Measurements from ENCODE around the gene TAX1BP3. TPM values are rescaled to one million over a fixed set of nuclear protein-coding genes. Genes with fewer than 3 reads are reported as not detected.

Gene TAX1BP3
- total and polyA plus RNA-seq, 9 of the 15 experiments (the other 6 are each of a cell fraction or from before 2014, with no cell fraction given): 0.99 to 14.5 (median 6.2) TPM

DNA sequence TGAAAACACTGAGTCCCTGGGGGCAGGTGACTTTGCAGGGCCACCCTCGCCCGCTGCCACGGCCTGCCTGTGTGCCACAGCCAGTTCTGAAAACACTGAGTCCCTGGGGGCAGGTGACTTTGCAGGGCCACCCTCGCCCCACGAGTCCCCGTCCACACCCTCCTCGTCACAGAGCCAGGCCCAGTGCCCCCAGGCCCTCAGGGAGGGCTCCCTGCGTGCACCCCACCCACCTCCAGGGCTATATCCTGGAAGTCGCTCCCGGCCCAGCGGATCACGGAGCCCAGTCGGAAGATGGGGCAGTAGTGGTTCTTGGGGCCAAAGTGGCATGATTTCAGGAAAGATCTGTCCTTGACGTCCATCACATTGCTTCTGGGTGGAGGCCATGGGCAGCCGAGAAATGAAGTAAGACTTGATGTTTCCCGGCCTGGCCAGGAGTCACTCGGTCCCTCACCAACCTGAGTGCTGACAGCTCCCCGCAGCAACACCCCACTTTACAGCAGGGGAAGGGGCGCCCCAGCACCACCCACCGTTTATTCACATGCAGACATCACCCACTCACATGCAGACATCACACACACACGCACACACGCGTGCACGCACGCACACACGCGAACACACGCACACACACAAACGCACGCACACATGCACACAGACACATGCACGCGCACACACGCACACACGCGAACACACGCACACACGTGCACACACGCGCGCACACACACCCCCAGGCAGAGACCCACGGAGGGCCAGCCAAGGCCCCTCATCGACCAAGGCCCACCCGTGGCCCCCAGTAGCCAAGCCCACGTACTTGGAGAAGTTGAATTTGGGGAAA is 21.1 kb upstream of the TAX1BP3 start:
- no peak for ATAC-seq
- H3K9ac ChIP-seq (ENCODE audit: insufficient read depth in 1 of 2, low read depth in 2 of 2, low read length in 2 of 2): no peak overlapping the region
- intact Hi-C loops (cut with micrococcal nuclease) (loop anchor here (10.0 kb wide), 2 partner anchors 85 to 645 kb away; partner anchors contain the start of gene TRPV1), in situ Hi-C loops (cut with MboI) (no loop called here)
- no peak for DNase-seq (ENCODE audit: extremely low read depth in 1 of 4, low spot score in 3 of 4)
- H3K79me2 ChIP-seq (ENCODE audit: control insufficient read depth, insufficient read depth, low read length): no peaks in the 10 kb centered on the region
- no peaks in the 10 kb centered on the region for H3K9me1 ChIP-seq (ENCODE audit: control insufficient read depth, insufficient read depth, low read length)
- H2AFZ ChIP-seq (ENCODE audit: low read depth, low read length): no peak overlapping the region
- H3K27ac ChIP-seq (ENCODE audit: extremely low read depth, low read depth, low read length): no peak overlapping the region
- WGBS (ENCODE audit: insufficient coverage, low coverage, missing lambda C conversion rate): 69% methylated on average over 13 of the region's 44 CpGs
- no peaks in the 10 kb centered on the region for H3K9me3 ChIP-seq (replicated peaks; ENCODE audit: control insufficient read depth, insufficient read depth, low read depth, low read length)
- no peak overlapping the region for H3K4me3 ChIP-seq
- BruUV-seq (replicated peaks): no TSS peak
- H3K27me3 ChIP-seq (ENCODE audit: control insufficient read depth in 2 of 2, insufficient read depth in 2 of 2, low read length in 2 of 2): no peaks in the 10 kb centered on the region
- no peaks in the 10 kb centered on the region for H3K36me3 ChIP-seq (ENCODE audit: control insufficient read depth, insufficient read depth, low read length)
- no peak overlapping the region for H3K4me2 ChIP-seq (ENCODE audit: insufficient read depth, low read length)
- peaks cover 0 to 28% of the 10 kb centered on the region in 2 experiments; a peak in 2 of 5 replicates for H3K4me1 ChIP-seq (replicated peaks in 1 of 2; ENCODE audit: control insufficient read depth in 2 of 2, insufficient read depth in 2 of 2, low read length in 2 of 2)
- no peaks in the 10 kb centered on the region for H4K20me1 ChIP-seq (replicated peaks; ENCODE audit: control insufficient read depth, insufficient read depth, low read length)
- no peak for FAIRE-seq
- ChIA-PET POLR2A (no interaction called here), CTCF (ENCODE audit: low intra/inter-chr PET ratio) (no interaction called here)
- TF ChIP-seq MBD2 (IDR thresholded peaks at IDR 0.05; ENCODE audit: borderline replicate concordance, low read depth): no peak
- TF ChIP-seq, protein P1, sequence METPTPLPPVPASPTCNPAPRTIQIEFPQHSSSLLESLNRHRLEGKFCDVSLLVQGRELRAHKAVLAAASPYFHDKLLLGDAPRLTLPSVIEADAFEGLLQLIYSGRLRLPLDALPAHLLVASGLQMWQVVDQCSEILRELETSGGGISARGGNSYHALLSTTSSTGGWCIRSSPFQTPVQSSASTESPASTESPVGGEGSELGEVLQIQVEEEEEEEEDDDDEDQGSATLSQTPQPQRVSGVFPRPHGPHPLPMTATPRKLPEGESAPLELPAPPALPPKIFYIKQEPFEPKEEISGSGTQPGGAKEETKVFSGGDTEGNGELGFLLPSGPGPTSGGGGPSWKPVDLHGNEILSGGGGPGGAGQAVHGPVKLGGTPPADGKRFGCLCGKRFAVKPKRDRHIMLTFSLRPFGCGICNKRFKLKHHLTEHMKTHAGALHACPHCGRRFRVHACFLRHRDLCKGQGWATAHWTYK (CRISPR knock-in tag; IDR thresholded peaks at IDR 0.05): no peak
- TF ChIP-seq KHSRP (IDR thresholded peaks at IDR 0.05): no peak
- TF ChIP-seq, protein P2, sequence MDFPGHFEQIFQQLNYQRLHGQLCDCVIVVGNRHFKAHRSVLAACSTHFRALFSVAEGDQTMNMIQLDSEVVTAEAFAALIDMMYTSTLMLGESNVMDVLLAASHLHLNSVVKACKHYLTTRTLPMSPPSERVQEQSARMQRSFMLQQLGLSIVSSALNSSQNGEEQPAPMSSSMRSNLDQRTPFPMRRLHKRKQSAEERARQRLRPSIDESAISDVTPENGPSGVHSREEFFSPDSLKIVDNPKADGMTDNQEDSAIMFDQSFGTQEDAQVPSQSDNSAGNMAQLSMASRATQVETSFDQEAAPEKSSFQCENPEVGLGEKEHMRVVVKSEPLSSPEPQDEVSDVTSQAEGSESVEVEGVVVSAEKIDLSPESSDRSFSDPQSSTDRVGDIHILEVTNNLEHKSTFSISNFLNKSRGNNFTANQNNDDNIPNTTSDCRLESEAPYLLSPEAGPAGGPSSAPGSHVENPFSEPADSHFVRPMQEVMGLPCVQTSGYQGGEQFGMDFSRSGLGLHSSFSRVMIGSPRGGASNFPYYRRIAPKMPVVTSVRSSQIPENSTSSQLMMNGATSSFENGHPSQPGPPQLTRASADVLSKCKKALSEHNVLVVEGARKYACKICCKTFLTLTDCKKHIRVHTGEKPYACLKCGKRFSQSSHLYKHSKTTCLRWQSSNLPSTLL (IDR thresholded peaks at IDR 0.05): no peak
- TF ChIP-seq, protein P3, sequence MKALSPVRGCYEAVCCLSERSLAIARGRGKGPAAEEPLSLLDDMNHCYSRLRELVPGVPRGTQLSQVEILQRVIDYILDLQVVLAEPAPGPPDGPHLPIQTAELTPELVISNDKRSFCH (CRISPR knock-in tag; IDR thresholded peaks at IDR 0.05): no peak
- TF ChIP-seq, protein P3 (tag; IDR thresholded peaks at IDR 0.05): no peak
- no peak for TF ChIP-seq CHD4 (IDR thresholded peaks at IDR 0.05; ENCODE audit: insufficient read depth, insufficient replicate concordance, low read depth, low read length, poor library complexity, severe bottlenecking)
- TF ChIP-seq, protein P4, sequence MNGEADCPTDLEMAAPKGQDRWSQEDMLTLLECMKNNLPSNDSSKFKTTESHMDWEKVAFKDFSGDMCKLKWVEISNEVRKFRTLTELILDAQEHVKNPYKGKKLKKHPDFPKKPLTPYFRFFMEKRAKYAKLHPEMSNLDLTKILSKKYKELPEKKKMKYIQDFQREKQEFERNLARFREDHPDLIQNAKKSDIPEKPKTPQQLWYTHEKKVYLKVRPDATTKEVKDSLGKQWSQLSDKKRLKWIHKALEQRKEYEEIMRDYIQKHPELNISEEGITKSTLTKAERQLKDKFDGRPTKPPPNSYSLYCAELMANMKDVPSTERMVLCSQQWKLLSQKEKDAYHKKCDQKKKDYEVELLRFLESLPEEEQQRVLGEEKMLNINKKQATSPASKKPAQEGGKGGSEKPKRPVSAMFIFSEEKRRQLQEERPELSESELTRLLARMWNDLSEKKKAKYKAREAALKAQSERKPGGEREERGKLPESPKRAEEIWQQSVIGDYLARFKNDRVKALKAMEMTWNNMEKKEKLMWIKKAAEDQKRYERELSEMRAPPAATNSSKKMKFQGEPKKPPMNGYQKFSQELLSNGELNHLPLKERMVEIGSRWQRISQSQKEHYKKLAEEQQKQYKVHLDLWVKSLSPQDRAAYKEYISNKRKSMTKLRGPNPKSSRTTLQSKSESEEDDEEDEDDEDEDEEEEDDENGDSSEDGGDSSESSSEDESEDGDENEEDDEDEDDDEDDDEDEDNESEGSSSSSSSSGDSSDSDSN (IDR thresholded peaks at IDR 0.05; ENCODE audit: borderline replicate concordance in 1 of 2, low read depth in 2 of 2, low read length in 2 of 2): no peak
- TF ChIP-seq, protein P5, sequence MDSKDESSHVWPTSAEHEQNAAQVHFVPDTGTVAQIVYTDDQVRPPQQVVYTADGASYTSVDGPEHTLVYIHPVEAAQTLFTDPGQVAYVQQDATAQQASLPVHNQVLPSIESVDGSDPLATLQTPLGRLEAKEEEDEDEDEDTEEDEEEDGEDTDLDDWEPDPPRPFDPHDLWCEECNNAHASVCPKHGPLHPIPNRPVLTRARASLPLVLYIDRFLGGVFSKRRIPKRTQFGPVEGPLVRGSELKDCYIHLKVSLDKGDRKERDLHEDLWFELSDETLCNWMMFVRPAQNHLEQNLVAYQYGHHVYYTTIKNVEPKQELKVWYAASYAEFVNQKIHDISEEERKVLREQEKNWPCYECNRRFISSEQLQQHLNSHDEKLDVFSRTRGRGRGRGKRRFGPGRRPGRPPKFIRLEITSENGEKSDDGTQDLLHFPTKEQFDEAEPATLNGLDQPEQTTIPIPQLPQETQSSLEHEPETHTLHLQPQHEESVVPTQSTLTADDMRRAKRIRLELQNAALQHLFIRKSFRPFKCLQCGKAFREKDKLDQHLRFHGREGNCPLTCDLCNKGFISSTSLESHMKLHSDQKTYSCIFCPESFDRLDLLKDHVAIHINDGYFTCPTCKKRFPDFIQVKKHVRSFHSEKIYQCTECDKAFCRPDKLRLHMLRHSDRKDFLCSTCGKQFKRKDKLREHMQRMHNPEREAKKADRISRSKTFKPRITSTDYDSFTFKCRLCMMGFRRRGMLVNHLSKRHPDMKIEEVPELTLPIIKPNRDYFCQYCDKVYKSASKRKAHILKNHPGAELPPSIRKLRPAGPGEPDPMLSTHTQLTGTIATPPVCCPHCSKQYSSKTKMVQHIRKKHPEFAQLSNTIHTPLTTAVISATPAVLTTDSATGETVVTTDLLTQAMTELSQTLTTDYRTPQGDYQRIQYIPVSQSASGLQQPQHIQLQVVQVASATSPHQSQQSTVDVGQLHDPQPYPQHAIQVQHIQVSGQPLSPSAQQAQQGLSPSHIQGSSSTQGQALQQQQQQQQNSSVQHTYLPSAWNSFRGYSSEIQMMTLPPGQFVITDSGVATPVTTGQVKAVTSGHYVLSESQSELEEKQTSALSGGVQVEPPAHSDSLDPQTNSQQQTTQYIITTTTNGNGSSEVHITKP (IDR thresholded peaks at IDR 0.05; ENCODE audit: partially characterized antibody): no peak
- TF ChIP-seq NFATC3 (IDR thresholded peaks at IDR 0.05): no peak
- no peak for TF ChIP-seq KLF1 (tag; IDR thresholded peaks at IDR 0.05)

Data from K562 (cell line).